Stimulated activated CD4-positive, alpha-beta T cell treated with anti-CD3 and anti-CD28 coated beads, Interleukin-1b, Interleukin-23, amount 100 ng/mL, for 1 hour (primary cell): ENCODE data around the gene PDGFRB.

ENCODE experiments used
- DNase-seq, 2 donors: peaks; one replicate each; pipeline ENCODE4 v3.0.0-alpha.2; 2020; ENCODE audit warnings: low read depth in 2 of 2

The PDGFRB gene

DNA sequence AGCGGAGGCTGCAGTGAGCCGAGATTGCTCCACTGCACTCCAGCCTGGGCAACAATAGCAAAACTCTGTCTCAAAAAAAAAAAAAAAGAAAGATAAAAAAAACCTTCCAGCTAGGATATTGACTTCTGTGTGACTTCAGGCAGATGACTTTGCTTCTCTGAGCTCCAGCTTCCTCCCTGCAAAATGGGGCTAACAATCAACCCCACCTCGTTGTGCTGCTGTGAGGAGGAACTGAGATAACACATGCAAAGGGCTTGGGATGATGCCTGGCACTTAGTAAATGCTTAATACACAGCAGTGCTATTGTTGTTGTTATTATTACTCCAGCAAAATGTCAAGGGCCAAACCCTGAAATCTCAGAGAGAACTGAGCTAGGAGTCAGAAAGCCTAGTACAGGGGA is 7.4 kb upstream of the PDGFRB start:
- DNase-seq, result no peak

DNA sequence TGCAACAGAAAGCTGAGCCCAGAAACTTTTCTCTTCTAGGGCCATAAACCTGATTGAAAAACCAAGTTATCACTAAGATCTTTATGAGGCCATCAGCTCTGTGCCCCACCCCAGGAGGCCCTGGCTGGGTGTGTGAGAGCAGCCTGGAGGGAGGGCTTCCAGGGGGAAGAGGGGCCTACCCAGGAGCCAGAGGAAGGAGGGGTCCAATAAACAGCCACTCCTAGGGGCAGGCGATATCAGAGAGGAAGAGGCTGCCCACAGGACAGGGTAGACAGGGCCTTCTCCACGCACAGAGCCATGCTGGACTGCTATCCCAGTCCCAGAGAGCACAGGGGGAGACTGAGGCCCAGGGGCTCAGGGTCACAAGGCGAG is 6.5 kb upstream of the PDGFRB start:
- no peak for DNase-seq

DNA sequence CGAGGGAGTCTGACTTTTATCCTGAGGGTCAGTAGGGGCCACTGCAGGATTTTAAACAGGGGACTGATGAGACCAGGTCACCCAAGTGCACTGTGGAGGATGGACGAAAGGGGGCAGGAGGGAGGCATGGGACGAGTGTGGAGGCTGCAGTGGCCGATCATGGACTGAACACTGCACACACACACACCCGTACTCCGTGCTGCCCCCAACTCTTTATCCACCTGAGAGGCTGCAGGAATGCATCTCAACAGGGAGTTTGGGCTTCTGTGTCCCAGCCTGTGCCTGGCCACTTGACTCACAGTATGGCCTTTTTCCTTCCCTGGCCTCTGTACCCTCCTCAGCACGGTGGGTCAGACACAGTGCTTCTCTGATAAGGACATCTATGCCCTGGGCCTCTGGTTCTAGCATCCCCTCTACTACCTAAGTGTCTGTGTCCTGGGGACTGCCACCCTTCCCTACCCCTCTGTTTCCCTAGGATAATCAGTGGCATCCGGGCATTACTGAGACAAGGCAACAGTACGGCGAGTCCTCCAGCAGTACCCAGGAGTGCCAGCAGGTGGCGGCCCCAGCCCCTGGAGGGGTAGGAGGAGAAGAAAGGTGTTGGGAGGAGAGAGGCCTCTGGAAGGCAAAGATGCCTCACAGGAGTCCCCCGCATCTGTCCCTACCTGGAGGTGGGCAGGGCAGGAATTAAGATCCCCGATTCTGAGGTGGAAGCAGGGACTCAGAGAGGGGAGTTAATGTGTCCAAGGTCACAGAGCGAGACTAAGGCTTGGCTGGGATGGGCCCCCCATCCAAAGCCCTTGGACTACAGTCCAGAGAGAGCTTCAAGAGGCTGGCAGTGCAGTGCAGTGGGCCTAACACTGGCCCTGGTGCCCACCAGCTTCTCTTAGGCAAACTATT is 5.8 kb upstream of the PDGFRB start:
- peak; percentile 37 to 63 for DNase-seq

DNA sequence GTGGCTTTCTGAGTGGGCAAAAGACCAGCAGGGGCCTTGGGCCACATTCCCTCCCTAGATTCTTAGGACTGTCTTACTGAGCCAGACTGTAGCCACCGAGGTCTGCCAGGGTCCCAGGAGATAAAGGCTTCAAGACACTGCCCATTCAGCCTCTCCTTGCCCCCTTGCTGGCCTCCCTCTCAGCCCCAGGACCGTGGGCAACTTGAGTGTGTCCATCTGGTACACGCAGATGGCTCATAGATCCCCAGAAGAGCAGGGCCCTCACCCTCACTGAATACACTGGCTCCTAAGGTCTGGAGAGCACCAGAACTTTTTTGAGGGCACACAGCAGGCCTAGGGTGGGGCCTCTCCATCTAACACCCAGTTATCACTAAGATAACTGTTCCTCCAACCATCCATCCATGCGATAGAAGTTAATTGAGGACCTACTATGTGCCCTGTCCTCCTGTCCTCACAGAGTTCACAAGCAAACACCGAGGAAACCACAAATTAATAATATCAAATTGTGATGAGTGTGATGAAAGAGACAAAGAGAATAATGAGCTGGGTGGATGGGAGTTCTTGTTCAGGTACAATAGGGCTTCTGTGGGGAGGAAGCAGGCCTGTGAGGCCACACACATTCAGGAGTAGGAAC is 4.9 kb upstream of the PDGFRB start:
- no peak for DNase-seq

- no peak for DNase-seq
These were observed 4.1 kb upstream of the PDGFRB start for GRCh38 chr5:150159741-150160179.

DNA sequence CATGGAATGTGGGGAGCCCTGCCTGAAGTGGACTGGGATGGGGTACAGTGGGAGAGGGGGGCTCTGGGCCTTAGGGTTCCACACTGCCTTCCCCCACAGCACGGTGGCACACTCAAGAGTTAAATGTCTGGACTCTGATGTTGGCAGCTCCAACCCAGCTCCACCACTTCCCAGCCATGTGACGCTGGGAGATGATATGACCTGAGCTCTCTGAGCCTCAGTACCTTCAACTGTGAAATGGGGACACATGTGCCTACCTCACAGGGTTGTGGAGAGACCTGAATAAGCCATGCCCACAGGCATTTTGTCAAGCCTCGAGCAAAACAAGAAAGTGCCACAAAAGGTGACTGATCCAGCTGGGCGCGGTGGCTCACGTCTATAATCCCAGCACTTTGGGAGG is 3.4 kb upstream of the PDGFRB start:
- no peak for DNase-seq

- no peak for DNase-seq
These were observed 2.7 kb upstream of the PDGFRB start for GRCh38 chr5:150158170-150158949.

DNA sequence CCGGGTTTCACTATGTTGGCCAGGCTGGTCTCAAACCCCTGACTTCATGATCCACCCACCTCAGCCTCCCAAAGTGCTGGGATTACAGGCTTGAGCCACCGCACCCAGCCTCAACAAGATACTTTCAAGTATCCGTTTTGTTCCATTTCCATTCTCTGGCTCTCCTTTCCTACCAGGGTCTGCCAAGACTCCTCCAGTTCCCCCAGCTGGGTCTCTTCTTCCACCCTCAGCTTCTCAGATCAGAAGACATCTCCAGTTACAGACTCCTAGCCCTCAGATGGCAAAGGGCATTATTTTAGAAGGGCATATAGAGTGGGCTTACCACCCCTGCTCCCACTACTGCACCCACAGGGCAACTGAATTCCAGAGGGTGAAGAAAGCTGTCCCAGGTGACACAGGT is 1.5 kb upstream of the PDGFRB start:
- DNase-seq, result no peak

DNA sequence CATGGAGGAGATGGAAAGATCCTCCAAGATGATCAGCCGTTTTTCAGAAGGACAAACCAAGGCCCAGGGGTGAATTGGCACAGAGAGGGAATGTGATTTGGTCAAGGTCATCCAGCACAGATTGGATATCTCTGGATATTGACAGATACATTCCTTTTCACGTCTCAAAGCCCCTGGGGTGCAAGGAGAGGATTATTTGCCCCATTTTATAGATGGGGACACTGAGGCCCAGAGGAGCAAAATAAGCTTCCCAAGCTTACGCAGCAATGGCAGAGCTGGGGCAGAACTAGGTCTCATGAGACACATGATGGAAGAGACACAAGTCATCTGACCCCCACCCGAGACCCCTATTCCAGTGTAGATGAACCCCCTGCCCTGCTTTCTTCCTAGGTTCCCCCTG is 895 bp upstream of the PDGFRB start:
- DNase-seq, result no peak

GRCh38 chr5:150156027-150156368 is 353 bp upstream of the PDGFRB start:
- DNase-seq, result no peak

DNA sequence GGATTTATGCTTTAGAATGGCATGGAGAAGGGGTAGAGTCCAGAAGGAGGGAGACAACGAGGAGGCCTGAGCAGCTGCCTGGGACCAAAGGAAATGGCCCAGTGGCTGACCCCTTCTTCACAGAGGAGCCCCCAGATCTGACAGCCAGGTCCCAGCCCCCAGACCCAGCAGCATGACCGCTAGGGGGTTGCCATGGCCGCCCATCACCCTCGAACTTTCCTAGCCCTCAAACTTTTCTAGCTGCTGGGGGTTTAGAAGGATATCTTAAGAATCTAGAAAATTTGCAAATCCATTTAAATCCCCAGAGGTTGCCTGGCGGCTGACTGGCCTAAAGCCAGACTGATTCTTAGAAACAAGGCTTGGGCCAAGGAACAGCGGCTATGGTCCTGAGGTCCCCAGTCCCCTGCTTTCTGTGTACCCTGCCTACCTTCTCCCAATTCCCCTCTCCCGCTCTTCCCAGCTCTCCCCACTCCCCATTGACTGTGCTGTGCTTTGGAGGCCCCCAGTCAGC is 972 bp downstream of the PDGFRB start:
- DNase-seq, result no peak

DNA sequence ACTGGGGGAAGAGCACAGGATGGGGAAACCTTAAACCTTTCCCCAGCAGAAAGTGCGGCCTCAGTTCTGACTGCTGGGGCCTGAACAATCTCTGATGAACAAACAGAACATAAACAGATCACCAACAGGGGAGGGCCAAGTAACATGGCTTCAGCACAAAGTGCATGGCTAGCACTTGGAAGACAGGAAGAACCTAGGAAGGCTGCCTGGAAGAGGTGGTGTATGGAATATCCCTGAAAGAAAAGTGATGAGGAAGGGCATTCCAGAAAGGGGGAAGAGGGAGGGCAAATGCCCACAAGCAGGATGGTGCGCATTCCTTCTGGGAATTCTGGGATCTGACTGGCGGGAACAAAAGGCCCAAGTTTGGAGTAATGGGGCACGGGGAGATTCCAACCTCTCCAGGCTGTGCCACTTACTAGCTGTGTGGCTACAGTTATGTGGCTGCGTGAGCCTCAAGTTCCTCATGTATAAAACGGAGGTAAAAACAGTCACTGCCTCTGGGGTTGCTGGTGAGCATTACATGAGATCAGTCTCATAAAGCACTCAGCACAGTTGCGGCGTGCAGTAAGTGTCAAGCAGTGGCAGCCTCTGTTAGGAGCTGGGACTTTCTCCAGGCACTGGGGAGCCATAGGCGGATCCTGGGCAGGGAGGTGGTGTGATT is 1.6 kb downstream of the PDGFRB start:
- DNase-seq, result no peak

GRCh38 chr5:150153483-150153882 is 2.2 kb downstream of the PDGFRB start:
- DNase-seq, result no peak

- DNase-seq, result no peak
These were observed 2.8 kb downstream of the PDGFRB start for GRCh38 chr5:150152636-150153462.

DNA sequence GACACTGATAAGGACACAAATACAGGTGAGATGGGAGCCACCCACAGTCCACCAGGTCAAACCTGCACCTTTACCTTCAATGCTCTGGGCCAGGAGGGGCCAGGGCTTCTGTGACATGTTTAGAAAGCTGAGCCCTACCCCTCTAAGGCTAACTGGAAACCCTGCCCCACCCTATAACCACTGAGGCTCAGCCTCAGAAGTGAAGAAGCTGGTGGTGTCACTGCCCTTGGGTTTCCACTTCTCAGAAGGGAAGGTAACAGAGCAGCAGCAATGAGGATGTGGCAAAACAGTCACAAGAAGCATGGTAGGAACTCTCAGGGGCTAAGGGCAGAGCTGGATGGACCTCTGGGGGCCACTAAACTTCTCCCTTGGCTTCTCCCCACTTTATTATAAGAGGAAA is 6.0 kb downstream of the PDGFRB start:
- DNase-seq, result no peak

DNA sequence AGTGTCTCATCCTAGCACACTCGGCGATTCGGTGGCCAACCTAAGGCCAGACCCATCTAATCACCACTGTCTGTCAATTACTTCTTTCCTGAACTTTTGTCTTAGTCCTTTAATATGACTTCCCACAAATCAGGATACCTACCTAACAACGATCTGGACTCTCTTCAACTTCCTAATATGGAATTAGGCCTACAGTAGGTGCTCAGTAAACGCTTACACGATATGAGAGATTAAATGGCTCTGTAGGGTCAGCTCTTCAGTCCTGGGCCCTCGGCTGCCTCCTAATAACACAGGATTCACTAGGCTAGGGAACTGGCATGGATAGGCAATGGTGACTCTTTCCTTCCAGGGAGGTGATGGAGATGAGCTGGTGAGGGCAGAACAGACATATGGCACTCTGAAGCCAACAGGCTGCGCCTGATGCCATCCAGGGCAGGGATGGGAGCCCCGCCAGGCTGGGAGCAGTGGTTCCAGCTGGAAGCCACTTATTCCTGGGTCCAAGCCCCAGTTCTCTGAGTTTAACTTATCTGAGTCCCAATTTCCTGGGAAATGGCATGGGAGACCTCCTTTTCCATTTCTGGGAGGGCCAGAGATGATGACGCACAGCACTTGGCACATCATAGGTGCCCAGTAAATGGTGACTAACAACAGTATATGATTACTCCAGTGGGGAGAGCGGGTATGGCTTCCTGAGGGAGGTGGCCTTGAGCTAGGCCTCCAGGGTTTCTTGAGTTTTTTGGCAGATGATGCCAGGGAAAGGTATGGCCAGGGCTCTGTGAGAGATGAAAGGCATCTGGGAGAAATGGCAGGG is 7.3 kb downstream of the PDGFRB start:
- DNase-seq, result no peak

GRCh38 chr5:150147670-150148069 is 8.0 kb downstream of the PDGFRB start:
- no peak for DNase-seq

DNA sequence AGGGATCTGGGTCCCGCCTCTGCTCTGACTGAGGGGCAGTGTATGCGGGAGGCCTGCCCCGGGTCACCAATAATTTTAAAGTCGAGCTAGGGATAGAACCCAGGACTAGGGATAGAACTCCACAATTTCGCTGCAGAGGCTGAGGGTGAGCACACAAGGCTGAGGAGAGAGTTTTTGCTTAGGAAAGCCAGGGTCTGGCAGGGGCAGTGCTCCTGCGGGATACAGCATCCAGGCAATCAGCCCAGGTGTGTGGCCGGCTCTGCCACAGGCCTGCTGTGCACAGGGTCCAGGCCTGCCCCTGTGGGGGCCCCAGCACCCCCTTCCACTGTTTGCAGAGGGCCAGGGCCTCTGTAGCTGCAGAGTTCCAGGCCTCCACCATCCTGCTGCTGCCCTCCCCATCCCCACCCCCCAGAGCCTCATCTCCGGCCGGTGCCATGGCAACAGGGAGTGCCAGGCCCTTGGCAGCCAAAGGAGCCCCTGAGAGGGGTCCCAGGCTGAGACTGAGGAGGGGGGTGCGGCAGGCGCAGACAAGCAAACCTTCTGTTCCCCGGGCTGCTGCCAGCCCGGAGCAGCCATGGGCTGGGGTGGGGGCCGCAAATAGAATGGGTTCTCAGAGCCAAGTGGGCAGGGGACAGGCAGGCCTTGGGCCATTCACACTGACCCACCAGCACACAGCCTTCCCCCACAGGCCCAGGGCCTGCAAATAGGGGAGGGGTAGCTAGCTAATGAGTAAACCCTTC is 8.6 kb downstream of the PDGFRB start:
- DNase-seq, result no peak

DNA sequence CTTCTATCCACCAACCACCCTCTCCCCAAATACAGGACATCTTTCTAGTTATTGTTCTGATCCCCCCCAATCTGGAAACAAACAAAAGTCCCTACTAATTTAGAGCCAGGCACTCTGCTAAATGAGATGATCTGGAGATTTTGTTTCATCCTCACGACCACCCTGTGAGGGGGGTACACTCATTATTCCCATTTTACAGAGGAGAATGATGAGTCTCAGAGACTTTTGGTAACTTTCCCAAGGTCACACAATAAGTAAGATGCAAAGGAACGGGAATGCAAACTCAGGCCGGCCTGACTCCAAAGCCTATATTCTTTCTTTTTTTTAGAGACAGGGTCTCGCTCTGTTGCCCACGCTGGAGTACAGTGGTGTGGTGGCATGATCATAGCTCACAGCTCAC is 9.4 kb downstream of the PDGFRB start:
- no peak for DNase-seq

GRCh38 chr5:150144879-150145278 is 10.8 kb downstream of the PDGFRB start:
- no peak for DNase-seq
